Measurements from ENCODE around the gene TAC3. TPM values are rescaled to one million over a fixed set of nuclear protein-coding genes. Genes with fewer than 3 reads are reported as not detected.
"Not testable (repeated sequence)": the region's sequence is repeated elsewhere in the genome, so short reads cannot be mapped to it uniquely, and the experiment has no call there.

The TAC3 gene
- total and polyA plus RNA-seq, 4 donors, result not detected

- H3K27ac ChIP-seq (ENCODE audit: low read depth in 1 of 2, low read length in 1 of 2), result no peak overlapping the region
- H3K36me3 ChIP-seq (ENCODE audit: control insufficient read depth in 4 of 4, insufficient read depth in 4 of 4, low read length in 4 of 4), result no peaks in the 10 kb centered on the region
- H3K9ac ChIP-seq (ENCODE audit: insufficient read depth in 1 of 2, low read length in 2 of 2), result no peak overlapping the region
- peaks cover 0 to 8% (median 4%) of the 10 kb centered on the region in 3 donors for H3K27me3 ChIP-seq (ENCODE audit: control insufficient read depth in 3 of 3, insufficient read depth in 3 of 3, low read length in 2 of 3)
- no peaks in the 10 kb centered on the region for H3K9me3 ChIP-seq (ENCODE audit: control insufficient read depth in 4 of 4, insufficient read depth in 3 of 4, low read length in 3 of 4)
- WGBS, 2 donors, result 60 to 68% methylated on average over 5 of the region's 5 CpGs
- no peak for TF ChIP-seq CTCF (IDR thresholded peaks at IDR 0.05; ENCODE audit: control extremely low read depth, extremely low read depth)
- no peak for DNase-seq
- H3K4me1 ChIP-seq (ENCODE audit: control insufficient read depth in 5 of 5, insufficient read depth in 5 of 5, low read length in 5 of 5), result no peaks in the 10 kb centered on the region
- no peak for ATAC-seq (ENCODE audit: insufficient read depth, low FRiP score)
- H3K4me3 ChIP-seq, result no peak overlapping the region
Observed at GRCh38 chr12:57027805-57028153, 11.4 kb upstream of the TAC3 start.

- WGBS, 2 donors, result 65 to 69% methylated on average over 13 of the region's 13 CpGs
- H3K9ac ChIP-seq (ENCODE audit: insufficient read depth in 1 of 2, low read length in 2 of 2), result no peak overlapping the region
Observed at GRCh38 chr12:57027011-57027804, 10.9 kb upstream of the TAC3 start.

GRCh38 chr12:57025196-57025595 is 8.9 kb upstream of the TAC3 start:
- H3K9me3 ChIP-seq (ENCODE audit: control insufficient read depth in 4 of 4, insufficient read depth in 3 of 4, low read length in 3 of 4), result no peaks in the 10 kb centered on the region
- WGBS, 2 donors, result 83 to 93% methylated on average over 2 of the region's 2 CpGs
- no peak for TF ChIP-seq CTCF (IDR thresholded peaks at IDR 0.05; ENCODE audit: control extremely low read depth, extremely low read depth)
- H3K4me1 ChIP-seq (ENCODE audit: control insufficient read depth in 5 of 5, insufficient read depth in 5 of 5, low read length in 5 of 5), result no peaks in the 10 kb centered on the region
- no peak for ATAC-seq (ENCODE audit: insufficient read depth, low FRiP score)
- peaks cover 0 to 8% (median 4%) of the 10 kb centered on the region in 3 donors for H3K27me3 ChIP-seq (ENCODE audit: control insufficient read depth in 3 of 3, insufficient read depth in 3 of 3, low read length in 2 of 3)
- no peak overlapping the region for H3K9ac ChIP-seq (ENCODE audit: insufficient read depth in 1 of 2, low read length in 2 of 2)
- DNase-seq, result no peak
- H3K36me3 ChIP-seq (ENCODE audit: control insufficient read depth in 4 of 4, insufficient read depth in 4 of 4, low read length in 4 of 4), result no peaks in the 10 kb centered on the region
- no peak overlapping the region for H3K27ac ChIP-seq (ENCODE audit: low read depth in 1 of 2, low read length in 1 of 2)
- H3K4me3 ChIP-seq, result no peak overlapping the region

More at GRCh38 chr12:57027011-57027804, 10.9 kb upstream of the TAC3 start:
- Histone ChIP-seq H3K27ac (ENCODE audit: low read depth in 1 of 2, low read length in 1 of 2) (no peak overlapping the region), H3K27me3 (ENCODE audit: control insufficient read depth in 3 of 3, insufficient read depth in 3 of 3, low read length in 2 of 3) (peaks cover 0 to 8% (median 4%) of the 10 kb centered on the region in 3 donors), H3K36me3 (ENCODE audit: control insufficient read depth in 4 of 4, insufficient read depth in 4 of 4, low read length in 4 of 4) (no peaks in the 10 kb centered on the region), H3K9me3 (ENCODE audit: control insufficient read depth in 4 of 4, insufficient read depth in 3 of 4, low read length in 3 of 4) (no peaks in the 10 kb centered on the region), H3K4me3 (no peak overlapping the region), H3K4me1 (ENCODE audit: control insufficient read depth in 5 of 5, insufficient read depth in 5 of 5, low read length in 5 of 5) (no peaks in the 10 kb centered on the region)
- TF ChIP-seq CTCF (IDR thresholded peaks at IDR 0.05; ENCODE audit: control extremely low read depth, extremely low read depth), result no peak
- DNase-seq (no peak), ATAC-seq (ENCODE audit: insufficient read depth, low FRiP score) (no peak)

GRCh38 chr12:57022324-57022723 is 6.0 kb upstream of the TAC3 start:
- not testable (repeated sequence) for H3K4me3 ChIP-seq; H3K9ac ChIP-seq (ENCODE audit: insufficient read depth in 1 of 2, low read length in 2 of 2); H3K27ac ChIP-seq (ENCODE audit: low read depth in 1 of 2, low read length in 1 of 2); H3K36me3 ChIP-seq (ENCODE audit: control insufficient read depth in 4 of 4, insufficient read depth in 4 of 4, low read length in 4 of 4); H3K9me3 ChIP-seq (ENCODE audit: control insufficient read depth in 4 of 4, insufficient read depth in 3 of 4, low read length in 3 of 4); H3K4me1 ChIP-seq (ENCODE audit: control insufficient read depth in 5 of 5, insufficient read depth in 5 of 5, low read length in 5 of 5); H3K27me3 ChIP-seq (ENCODE audit: control insufficient read depth in 3 of 3, insufficient read depth in 3 of 3, low read length in 2 of 3); DNase-seq; ATAC-seq (ENCODE audit: insufficient read depth, low FRiP score)
- 96 to 97% methylated on average over 5 of the region's 5 CpGs for WGBS, 2 donors

Measured in lung (tissue), 12 donors.